GM12878 (cell line): Measurements from ENCODE around the gene NCOA4. TPM values are rescaled to one million over a fixed set of nuclear protein-coding genes. Genes with fewer than 3 reads are reported as not detected.
A peak's percentile ranks its signal among the peaks of the same experiment; 100 is the strongest.

ENCODE experiments used
- ATF7 ChIP-seq: fragments of 450-650 bp; IDR thresholded peaks from 2 replicates; pipeline ENCODE4 v1.6.1; 2016; ENCODE audit warnings: low read depth, mild to moderate bottlenecking
- CBX5 ChIP-seq: sonication (generic); IDR thresholded peaks from 2 replicates; pipeline ENCODE4 v1.6.1; 2016; ENCODE audit warnings: low read depth, moderate library complexity, mild to moderate bottlenecking, inconsistent platforms
- E2F8 ChIP-seq: fragments of 450-650 bp; IDR thresholded peaks from 2 replicates; pipeline ENCODE4 v1.6.1; 2018; ENCODE audit warnings: mild to moderate bottlenecking, low read depth, moderate library complexity; ENCODE audit not compliant: partially characterized antibody
- FOXM1 ChIP-seq: IDR thresholded peaks from 2 replicates; pipeline ENCODE4 v1.6.1; 2012; ENCODE audit warnings: low read depth, mild to moderate bottlenecking, inconsistent platforms, low read length, moderate library complexity
- IRF4 ChIP-seq: IDR thresholded peaks from 2 replicates; pipeline ENCODE4 v1.6.1; 2011; ENCODE audit warnings: low read depth, low read length
- IRF5 ChIP-seq: fragments of 450-650 bp; IDR thresholded peaks from 2 replicates; pipeline ENCODE4 v1.6.1; 2017; ENCODE audit warnings: borderline replicate concordance
- LARP7 ChIP-seq: fragments of 450-650 bp; IDR thresholded peaks from 2 replicates; pipeline ENCODE4 v1.6.1; 2017; ENCODE audit warnings: mild to moderate bottlenecking
- MEF2B ChIP-seq: fragments of 450-650 bp; IDR thresholded peaks from 2 replicates; pipeline ENCODE4 v1.6.1; 2018; ENCODE audit warnings: mild to moderate bottlenecking, moderate library complexity; ENCODE audit not compliant: partially characterized antibody, poor library complexity, severe bottlenecking
- POLR2A ChIP-seq: IDR thresholded peaks from 2 replicates; pipeline ENCODE4 v1.6.1; 2011; ENCODE audit warnings: low read depth, mild to moderate bottlenecking, low read length
- POLR2AphosphoS5 ChIP-seq: IDR thresholded peaks from 2 replicates; pipeline ENCODE4 v1.6.1; 2011; ENCODE audit warnings: mild to moderate bottlenecking, low read length, inconsistent platforms
- REST ChIP-seq: IDR thresholded peaks from 2 replicates; pipeline ENCODE4 v1.6.1; 2012; ENCODE audit warnings: mild to moderate bottlenecking, low read depth, low read length
- SREBF2 ChIP-seq: IDR thresholded peaks from 2 replicates; pipeline ENCODE4 v1.6.1; 2012; ENCODE audit warnings: mild to moderate bottlenecking, low read length
- TAF1 ChIP-seq: IDR thresholded peaks from 2 replicates; pipeline ENCODE4 v1.6.1; 2011; ENCODE audit warnings: mild to moderate bottlenecking, low read depth, low read length, borderline replicate concordance
- TCF3 ChIP-seq: IDR thresholded peaks from 2 replicates; pipeline ENCODE4 v1.6.1; 2012; ENCODE audit warnings: low read depth, mild to moderate bottlenecking, low read length, borderline replicate concordance; ENCODE audit not compliant: insufficient read depth
- ZBED1 ChIP-seq: IDR thresholded peaks from 2 replicates; pipeline ENCODE4 v1.6.1; 2016; ENCODE audit warnings: borderline replicate concordance
- ZBTB40 ChIP-seq: fragments of 450-650 bp; IDR thresholded peaks from 2 replicates; pipeline ENCODE4 v1.6.1; 2016; ENCODE audit warnings: mild to moderate bottlenecking, moderate library complexity, borderline replicate concordance
- ZNF207 ChIP-seq: fragments of 450-650 bp; IDR thresholded peaks from 2 replicates; pipeline ENCODE4 v1.6.1; 2014; ENCODE audit warnings: antibody characterized with exemption, mild to moderate bottlenecking, borderline replicate concordance
- ZNF217 ChIP-seq: fragments of 450-650 bp; IDR thresholded peaks from 2 replicates; pipeline ENCODE4 v1.6.1; 2017; ENCODE audit warnings: antibody characterized with exemption, mild to moderate bottlenecking
- polyA plus RNA-seq, 11 experiments: library from polyadenylated mRNA; depleted of rRNA in 4 of 11; unstranded in 6 of 11; stranded (reverse) in 5 of 11; fragments of >200 nt; fragmentation: Nextera tagmentation in 4 of 11; fragmentation: Illumina TruSeq in 1 of 11; extraction: Ambion mirVana in 4 of 11; extraction: Trizol in 1 of 11; gene quantifications; 1 replicate in 1 of 11; 2 replicates in 10 of 11; pipeline versions ENCODE4 v1.2.1 to v1.2.3, GENCODE V29; 2011 to 2016; ENCODE audit warnings: inconsistent platforms in 2 of 11, missing spikeins in 2 of 11, low read depth in 1 of 11
- total RNA-seq, 4 experiments: library from RNA; depleted of rRNA in 3 of 4; stranded (reverse); fragments of >200 nt in 3 of 4; fragmentation: Illumina TruSeq in 1 of 4; extraction: Trizol in 1 of 4; gene quantifications; 2 replicates each; pipeline versions ENCODE4 v1.2.1 to v1.2.3, GENCODE V29; 2013 to 2021

NCOA4 gene
- total and polyA plus RNA-seq, 10 of the 15 experiments (the other 5 are each of a cell fraction or from before 2014, with no cell fraction given) = 57.5 to 119 (median 100) TPM

GRCh38 chr10:46030091-46030937, at the start of gene NCOA4 (continued):
- no peak for TF ChIP-seq E2F8
- TF ChIP-seq ZNF217 = no peak
- peak; percentile 96 for TF ChIP-seq POLR2A
- TF ChIP-seq IRF4 = no peak
- TF ChIP-seq MEF2B = no peak
- no peak for TF ChIP-seq TCF3
- peak; percentile 52 for TF ChIP-seq ZBTB40
- no peak for TF ChIP-seq SREBF2
- TF ChIP-seq FOXM1 = no peak
- TF ChIP-seq TAF1 = peak; percentile 83
- TF ChIP-seq ATF7 = no peak; the same call in 1 of the 2 replicates
- TF ChIP-seq ZBED1 = no peak
- no peak for TF ChIP-seq REST
- TF ChIP-seq POLR2AphosphoS5 = peak; percentile 97
- TF ChIP-seq LARP7 = peak; percentile 69; the same call in 1 of the 2 replicates
- peak; percentile 94 for TF ChIP-seq IRF5
- TF ChIP-seq ZNF207 = peak; percentile 75; the same call in 1 of the 2 replicates
- TF ChIP-seq CBX5 = no peak
